Nephron progenitor cell (in vitro differentiated cells): ENCODE data around the gene GALR1.

Experiments
- DNase-seq: peaks from one replicate; pipeline ENCODE4 v3.0.0; 2021
- H3K27ac Mint-ChIP-seq: 2 replicates; pipeline ENCODE4 v1.8.0; 2021; ENCODE audit warnings: mild to moderate bottlenecking, moderate library complexity, mixed read lengths
- H3K27me3 Mint-ChIP-seq: 2 replicates; pipeline ENCODE4 v1.8.0; 2021; ENCODE audit warnings: mild to moderate bottlenecking, low read depth, mixed read lengths; ENCODE audit not compliant: poor library complexity
- H3K36me3 Mint-ChIP-seq: 2 replicates; pipeline ENCODE4 v1.8.0; 2021; ENCODE audit warnings: low read depth, mixed read lengths
- H3K4me1 Mint-ChIP-seq: 2 replicates; pipeline ENCODE4 v1.8.0; 2021; ENCODE audit warnings: mixed read lengths
- H3K4me3 Mint-ChIP-seq: 2 replicates; pipeline ENCODE4 v1.8.0; 2021; ENCODE audit warnings: mild to moderate bottlenecking, moderate library complexity, mixed read lengths
- H3K9me3 Mint-ChIP-seq: 2 replicates; pipeline ENCODE4 v1.8.0; 2021; ENCODE audit warnings: mild to moderate bottlenecking, moderate library complexity, mixed read lengths
- TF ChIP-seq, protein P1 (sequence below): fragments of 200-600 bp; sonication (generic); IDR thresholded peaks from 2 replicates; pipeline ENCODE4 v1.5.0; 2021; ENCODE audit warnings: antibody characterized with exemption

GALR1 gene

GRCh38 chr18:77218642-77219041 is 31.0 kb upstream of the GALR1 start:
- no peaks in the 10 kb centered on the region for H3K9me3 Mint-ChIP-seq

GRCh38 chr18:77220726-77221125 is 28.9 kb upstream of the GALR1 start:
- Mint-ChIP-seq H3K27ac (no peak overlapping the region), H3K36me3 (no peaks in the 10 kb centered on the region), H3K27me3 (peaks cover 3% of the 10 kb centered on the region), H3K9me3 (no peaks in the 10 kb centered on the region), H3K4me3 (no peak overlapping the region), H3K4me1 (no peaks in the 10 kb centered on the region)
- TF ChIP-seq, protein P1, sequence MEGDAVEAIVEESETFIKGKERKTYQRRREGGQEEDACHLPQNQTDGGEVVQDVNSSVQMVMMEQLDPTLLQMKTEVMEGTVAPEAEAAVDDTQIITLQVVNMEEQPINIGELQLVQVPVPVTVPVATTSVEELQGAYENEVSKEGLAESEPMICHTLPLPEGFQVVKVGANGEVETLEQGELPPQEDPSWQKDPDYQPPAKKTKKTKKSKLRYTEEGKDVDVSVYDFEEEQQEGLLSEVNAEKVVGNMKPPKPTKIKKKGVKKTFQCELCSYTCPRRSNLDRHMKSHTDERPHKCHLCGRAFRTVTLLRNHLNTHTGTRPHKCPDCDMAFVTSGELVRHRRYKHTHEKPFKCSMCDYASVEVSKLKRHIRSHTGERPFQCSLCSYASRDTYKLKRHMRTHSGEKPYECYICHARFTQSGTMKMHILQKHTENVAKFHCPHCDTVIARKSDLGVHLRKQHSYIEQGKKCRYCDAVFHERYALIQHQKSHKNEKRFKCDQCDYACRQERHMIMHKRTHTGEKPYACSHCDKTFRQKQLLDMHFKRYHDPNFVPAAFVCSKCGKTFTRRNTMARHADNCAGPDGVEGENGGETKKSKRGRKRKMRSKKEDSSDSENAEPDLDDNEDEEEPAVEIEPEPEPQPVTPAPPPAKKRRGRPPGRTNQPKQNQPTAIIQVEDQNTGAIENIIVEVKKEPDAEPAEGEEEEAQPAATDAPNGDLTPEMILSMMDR = no peak
- DNase-seq = no peak

More at GRCh38 chr18:77218642-77219041, 31.0 kb upstream of the GALR1 start:
- H3K27me3 Mint-ChIP-seq = peaks cover 3% of the 10 kb centered on the region
- DNase-seq = no peak
- no peak overlapping the region for H3K4me3 Mint-ChIP-seq
- TF ChIP-seq, protein P1 = no peak
- H3K27ac Mint-ChIP-seq = no peak overlapping the region
- no peaks in the 10 kb centered on the region for H3K36me3 Mint-ChIP-seq
- no peaks in the 10 kb centered on the region for H3K4me1 Mint-ChIP-seq

GRCh38 chr18:77222464-77222863 is 27.2 kb upstream of the GALR1 start:
- Mint-ChIP-seq H3K4me3 (no peak overlapping the region), H3K36me3 (no peaks in the 10 kb centered on the region), H3K27me3 (peaks cover 7% of the 10 kb centered on the region), H3K27ac (no peak overlapping the region), H3K9me3 (no peaks in the 10 kb centered on the region), H3K4me1 (no peaks in the 10 kb centered on the region)
- no peak for DNase-seq
- TF ChIP-seq, protein P1 = no peak

DNA sequence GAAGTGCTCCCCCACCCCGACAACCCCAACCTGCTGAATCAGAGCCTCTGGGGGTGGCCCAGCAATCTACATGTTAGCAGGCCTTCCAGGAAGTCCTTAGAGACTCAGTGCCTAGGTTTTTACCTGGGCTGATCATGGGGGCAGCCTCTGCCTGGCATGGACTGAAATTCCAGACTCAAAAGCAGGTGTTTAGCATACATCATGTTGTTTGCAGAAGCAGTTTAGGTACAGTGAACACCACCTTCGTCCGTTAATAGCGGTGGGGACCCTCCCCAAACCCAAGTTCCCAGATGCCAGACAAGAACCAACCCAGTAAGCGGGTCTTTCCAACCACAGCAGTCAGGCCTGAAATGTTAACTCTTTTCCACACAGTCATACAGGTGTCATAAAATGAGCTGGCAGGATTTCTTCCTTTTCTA is 26.4 kb upstream of the GALR1 start:
- no peaks in the 10 kb centered on the region for H3K36me3 Mint-ChIP-seq
- TF ChIP-seq, protein P1 = no peak
- H3K4me3 Mint-ChIP-seq = no peak overlapping the region
- H3K9me3 Mint-ChIP-seq = no peaks in the 10 kb centered on the region
- DNase-seq = no peak
- no peak overlapping the region for H3K27ac Mint-ChIP-seq
- no peaks in the 10 kb centered on the region for H3K4me1 Mint-ChIP-seq
- H3K27me3 Mint-ChIP-seq = peaks cover 12% of the 10 kb centered on the region

GRCh38 chr18:77223653-77224052 is 26.0 kb upstream of the GALR1 start:
- no peaks in the 10 kb centered on the region for H3K4me1 Mint-ChIP-seq
- H3K27ac Mint-ChIP-seq = no peak overlapping the region
- no peak overlapping the region for H3K4me3 Mint-ChIP-seq
- no peaks in the 10 kb centered on the region for H3K36me3 Mint-ChIP-seq
- H3K9me3 Mint-ChIP-seq = no peaks in the 10 kb centered on the region
- TF ChIP-seq, protein P1 = no peak
- DNase-seq = no peak
- H3K27me3 Mint-ChIP-seq = peaks cover 14% of the 10 kb centered on the region

DNA sequence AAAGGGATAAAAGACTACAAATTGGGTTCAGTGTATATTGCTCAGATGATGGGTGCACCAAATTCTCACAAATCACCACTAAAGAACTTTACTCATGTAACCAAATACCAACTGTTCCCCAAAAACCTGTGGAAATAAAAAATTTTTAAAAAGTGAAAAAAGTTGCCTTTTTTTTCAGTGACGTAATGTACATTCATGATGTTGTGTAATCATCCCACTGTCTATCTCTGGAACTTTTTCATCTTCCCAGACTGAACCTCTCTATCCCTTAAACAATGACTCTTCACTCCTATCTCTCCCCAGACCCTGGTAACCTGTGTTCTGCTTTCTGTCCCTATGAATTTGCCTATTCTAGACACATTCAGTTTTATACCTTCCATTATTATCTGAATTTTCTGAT is 19.0 kb upstream of the GALR1 start:
- H3K36me3 Mint-ChIP-seq = no peaks in the 10 kb centered on the region

More for the DNA sequence above, 19.0 kb upstream of the GALR1 start:
- TF ChIP-seq, protein P1 = no peak
- no peak for DNase-seq
- Mint-ChIP-seq H3K4me1 (no peaks in the 10 kb centered on the region), H3K9me3 (no peaks in the 10 kb centered on the region), H3K27ac (no peak overlapping the region), H3K27me3 (peaks cover 24% of the 10 kb centered on the region), H3K4me3 (no peak overlapping the region)
